GM12874 (cell line): ENCODE data around the gene PTTG1IP.

Experiments
- TF ChIP-seq, protein P1 (sequence below): IDR thresholded peaks from 2 replicates; pipeline ENCODE4 v1.5.1; 2011; ENCODE audit warnings: low read depth, mild to moderate bottlenecking, control low read depth, low read length, moderate library complexity; ENCODE audit not compliant: insufficient read depth

Gene PTTG1IP

DNA sequence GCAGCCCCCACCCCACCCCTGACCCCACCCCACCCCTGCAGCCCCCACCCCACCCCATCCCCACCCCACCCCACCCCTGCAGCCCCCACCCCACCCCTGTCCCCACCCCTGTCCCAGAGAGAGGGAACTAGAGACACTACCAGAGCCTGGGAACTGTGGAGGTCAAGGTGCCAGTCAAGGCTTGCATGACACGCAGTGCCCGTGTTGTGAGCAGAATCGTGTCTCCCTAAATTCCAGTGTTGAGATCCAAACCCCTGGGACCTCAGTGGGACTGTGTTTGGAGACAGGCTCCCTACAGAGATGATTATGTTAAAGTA, 37.2 kb downstream of the PTTG1IP start:
- TF ChIP-seq, protein P1, sequence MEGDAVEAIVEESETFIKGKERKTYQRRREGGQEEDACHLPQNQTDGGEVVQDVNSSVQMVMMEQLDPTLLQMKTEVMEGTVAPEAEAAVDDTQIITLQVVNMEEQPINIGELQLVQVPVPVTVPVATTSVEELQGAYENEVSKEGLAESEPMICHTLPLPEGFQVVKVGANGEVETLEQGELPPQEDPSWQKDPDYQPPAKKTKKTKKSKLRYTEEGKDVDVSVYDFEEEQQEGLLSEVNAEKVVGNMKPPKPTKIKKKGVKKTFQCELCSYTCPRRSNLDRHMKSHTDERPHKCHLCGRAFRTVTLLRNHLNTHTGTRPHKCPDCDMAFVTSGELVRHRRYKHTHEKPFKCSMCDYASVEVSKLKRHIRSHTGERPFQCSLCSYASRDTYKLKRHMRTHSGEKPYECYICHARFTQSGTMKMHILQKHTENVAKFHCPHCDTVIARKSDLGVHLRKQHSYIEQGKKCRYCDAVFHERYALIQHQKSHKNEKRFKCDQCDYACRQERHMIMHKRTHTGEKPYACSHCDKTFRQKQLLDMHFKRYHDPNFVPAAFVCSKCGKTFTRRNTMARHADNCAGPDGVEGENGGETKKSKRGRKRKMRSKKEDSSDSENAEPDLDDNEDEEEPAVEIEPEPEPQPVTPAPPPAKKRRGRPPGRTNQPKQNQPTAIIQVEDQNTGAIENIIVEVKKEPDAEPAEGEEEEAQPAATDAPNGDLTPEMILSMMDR = no peak

DNA sequence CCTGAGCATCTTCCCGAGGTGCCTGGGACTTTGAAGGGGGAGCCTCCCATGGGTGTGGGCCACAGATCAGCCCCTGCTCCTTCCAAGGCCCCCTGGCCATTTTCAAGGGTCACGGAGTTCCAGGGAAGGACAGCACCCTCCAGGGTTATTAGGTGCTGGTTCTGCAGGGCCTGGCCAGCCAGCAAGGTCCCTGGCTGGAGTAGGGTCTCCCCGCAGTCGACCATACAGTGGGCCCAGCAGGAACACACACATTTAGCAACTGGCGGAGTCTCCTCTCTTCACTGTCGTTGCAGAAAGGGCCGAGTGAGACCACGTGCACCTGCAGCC, 37.9 kb downstream of the PTTG1IP start:
- TF ChIP-seq, protein P1 = no peak

- TF ChIP-seq, protein P1 = no peak
Observed at GRCh38 chr21:44834951-44835646, 38.4 kb downstream of the PTTG1IP start.

GRCh38 chr21:44834231-44834950, 39.1 kb downstream of the PTTG1IP start:
- TF ChIP-seq, protein P1 = no peak

- TF ChIP-seq, protein P1 = no peak
Observed at GRCh38 chr21:44833663-44834062, 39.8 kb downstream of the PTTG1IP start.

DNA sequence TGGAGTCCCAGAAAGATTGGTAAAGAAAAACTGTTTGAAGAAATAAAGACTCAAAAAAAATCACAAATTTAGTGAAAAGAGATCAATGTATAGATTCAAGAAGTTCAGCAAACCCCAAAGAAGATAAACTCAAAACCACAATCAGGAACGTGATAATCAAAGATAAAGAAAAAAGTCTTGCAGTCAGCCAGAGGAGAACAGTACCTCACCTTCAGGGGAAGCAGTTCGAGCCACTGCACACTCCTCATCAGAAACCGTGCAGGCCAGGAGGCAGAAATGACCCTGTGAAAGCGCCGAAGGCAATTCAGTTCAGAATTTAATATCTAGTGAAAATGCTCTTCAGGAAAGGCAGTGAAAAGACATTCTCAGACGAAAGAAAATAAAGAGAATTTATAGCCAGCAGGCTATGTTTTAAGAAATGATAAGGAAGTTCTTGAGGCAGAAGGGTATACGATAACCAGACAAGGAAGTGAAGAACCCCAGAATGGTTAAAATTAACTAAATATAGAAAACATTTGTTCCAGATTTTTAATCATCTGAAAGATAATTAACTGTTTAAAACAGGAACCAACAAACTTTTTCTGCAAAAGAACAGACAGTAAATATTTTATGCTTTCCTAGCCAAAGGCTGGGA, 42.1 kb downstream of the PTTG1IP start:
- TF ChIP-seq, protein P1 = no peak

- TF ChIP-seq, protein P1 = no peak
Observed at GRCh38 chr21:44829507-44830092, 43.9 kb downstream of the PTTG1IP start.
